Measurements from ENCODE around the gene ANKRD16. TPM values are rescaled to one million over a fixed set of nuclear protein-coding genes. Genes with fewer than 3 reads are reported as not detected.
A peak's percentile ranks its signal among the peaks of the same experiment; 100 is the strongest.
"Not testable (repeated sequence)": the region's sequence is repeated elsewhere in the genome, so short reads cannot be mapped to it uniquely, and the experiment has no call there.

Gene ANKRD16
- polyA plus RNA-seq, 4 donors = 9.2 to 10.7 (median 9.8) TPM

DNA sequence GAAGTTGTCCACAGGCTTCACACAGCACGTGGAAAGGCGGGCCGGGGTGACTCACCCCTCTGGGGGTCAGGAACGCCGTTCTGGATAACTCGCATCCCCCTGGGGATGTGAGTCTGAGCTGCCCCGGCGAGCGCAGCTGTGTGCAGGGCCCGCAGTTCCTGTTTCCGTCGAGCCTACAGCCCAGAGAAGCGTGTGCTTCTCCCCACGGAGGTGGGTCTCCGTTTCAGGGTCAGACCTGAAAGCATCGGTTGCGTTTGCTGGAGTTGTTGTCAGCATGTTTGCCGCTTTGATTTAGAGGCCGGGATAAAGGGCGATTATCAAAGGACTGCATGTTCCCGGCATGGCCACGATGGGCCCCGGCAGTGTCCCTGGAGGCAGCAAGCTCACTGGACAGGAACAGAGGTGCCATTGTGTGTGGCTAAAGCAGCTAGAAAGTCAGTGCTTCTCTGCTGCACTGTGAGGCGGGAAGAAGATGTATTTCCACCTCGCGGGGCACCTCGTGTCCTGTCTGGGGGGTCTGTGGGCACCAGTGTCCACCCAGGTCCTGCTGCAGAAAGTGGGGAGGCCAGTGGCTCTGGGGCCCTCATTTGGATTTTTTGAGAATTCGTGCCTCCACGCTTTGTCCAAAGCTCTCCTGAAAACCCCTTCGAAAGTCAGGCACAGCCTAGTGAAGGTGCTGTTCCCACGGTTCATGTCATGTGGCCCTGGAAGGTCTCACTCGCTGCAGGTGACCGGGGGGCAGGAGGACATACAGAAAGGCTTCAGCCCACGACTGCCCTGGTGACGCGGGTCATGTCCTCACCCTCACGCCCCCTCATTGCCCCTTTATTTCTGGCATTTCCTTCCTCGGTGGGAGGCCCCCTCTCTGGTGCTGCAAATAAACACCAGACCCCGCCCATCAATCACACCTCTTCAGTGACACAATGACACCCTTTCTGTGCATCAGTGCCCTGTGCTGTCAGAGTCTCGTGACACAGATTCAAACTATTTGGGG, 49.1 kb downstream of the ANKRD16 start:
- peak in 1 of 4 donors; percentile 36 for DNase-seq (ENCODE audit: low read depth in 4 of 4, low spot score in 3 of 4)

DNA sequence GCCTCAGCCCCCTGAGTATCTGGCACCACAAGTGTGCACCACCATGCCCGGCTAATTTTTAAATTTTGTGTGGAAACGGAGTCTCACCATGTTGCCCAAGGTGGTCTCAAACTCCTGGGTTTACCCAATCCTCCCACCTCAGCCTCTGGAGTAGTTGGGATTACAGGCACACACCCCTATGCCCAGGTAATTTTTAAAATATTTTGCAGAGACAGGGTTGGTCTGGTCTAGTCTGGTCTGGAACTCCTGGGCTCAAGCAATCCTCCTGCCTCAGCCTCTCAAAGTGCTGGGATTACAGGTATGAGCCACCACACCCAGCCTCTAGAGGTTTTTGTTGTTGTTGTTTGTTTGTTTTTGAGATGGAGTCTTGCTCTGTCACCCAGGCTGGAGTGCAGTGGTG, 53.5 kb downstream of the ANKRD16 start:
- not testable (repeated sequence) for DNase-seq (ENCODE audit: low read depth in 4 of 4, low spot score in 3 of 4)

DNA sequence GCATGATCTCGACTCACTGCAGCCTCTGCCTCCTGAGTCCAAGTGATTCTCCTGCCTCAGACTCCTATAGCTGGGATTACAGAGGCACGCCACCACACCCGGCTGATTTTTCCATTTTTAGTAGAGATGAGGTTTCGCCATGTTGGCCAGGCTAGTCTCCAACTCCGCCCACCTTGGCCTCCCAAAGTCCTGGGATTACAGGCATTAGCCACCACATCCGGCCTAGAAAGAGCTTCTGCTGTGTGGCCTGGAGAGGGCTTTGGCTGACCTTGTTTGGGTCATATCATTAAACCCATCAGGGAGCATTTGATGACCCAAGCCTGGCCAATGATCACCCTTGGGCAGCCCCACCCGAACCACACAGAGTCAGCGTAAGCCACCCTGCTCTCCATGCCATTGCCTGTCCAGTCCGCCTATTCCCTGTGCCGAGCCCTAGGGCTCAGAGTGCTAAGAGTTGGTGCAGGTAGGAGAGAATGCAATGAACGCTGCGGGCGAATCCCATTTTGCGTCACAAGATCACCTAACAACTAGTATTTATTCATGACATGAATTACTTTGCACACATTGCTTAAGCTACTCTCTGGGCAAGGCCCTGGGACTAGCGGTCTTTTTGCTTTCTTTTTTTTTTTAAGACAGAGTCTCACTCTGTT, 54.1 kb downstream of the ANKRD16 start:
- DNase-seq (ENCODE audit: low read depth in 4 of 4, low spot score in 3 of 4) = no peak

DNA sequence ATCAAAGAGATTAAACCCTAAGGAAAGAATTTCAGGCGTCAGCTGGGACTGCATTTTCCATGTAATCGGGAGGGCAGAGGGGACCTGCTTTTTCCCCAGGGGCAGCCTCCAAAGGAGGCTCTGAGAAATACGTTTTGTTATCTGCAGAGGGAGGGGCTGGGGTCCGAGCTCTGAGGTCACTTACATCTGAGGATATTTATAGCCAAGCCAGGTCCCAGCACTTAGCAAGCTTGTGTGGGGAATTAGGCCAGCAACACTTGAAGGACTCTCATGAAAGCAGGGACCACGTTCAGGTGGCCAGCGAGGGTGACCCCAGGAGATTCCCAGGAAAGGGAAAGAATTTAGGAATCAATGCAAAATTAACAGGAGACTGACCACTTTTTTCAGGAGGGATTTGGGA, 55.9 kb downstream of the ANKRD16 start:
- no peak for DNase-seq (ENCODE audit: low read depth in 4 of 4, low spot score in 3 of 4)

DNA sequence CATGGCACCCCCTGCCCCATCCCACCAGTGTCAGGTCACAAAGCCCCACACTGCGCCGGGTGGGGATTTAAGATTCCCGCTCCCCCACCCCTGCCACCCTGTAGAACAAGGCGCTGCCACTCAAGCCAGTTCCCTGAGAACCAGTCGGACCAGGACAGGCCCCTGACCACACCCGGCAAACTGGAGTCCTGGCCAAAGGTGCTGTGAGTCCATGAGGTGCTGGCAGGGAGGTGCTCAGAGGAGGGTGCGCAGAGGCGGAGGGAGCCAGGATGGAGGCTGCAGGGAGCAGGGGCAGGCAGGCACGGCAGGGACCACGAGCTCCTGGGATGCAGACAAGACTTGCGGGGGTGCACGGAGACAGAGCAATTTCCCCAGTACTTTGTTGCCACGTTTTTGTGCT, 56.7 kb downstream of the ANKRD16 start:
- DNase-seq (ENCODE audit: low read depth in 4 of 4, low spot score in 3 of 4) = no peak

DNA sequence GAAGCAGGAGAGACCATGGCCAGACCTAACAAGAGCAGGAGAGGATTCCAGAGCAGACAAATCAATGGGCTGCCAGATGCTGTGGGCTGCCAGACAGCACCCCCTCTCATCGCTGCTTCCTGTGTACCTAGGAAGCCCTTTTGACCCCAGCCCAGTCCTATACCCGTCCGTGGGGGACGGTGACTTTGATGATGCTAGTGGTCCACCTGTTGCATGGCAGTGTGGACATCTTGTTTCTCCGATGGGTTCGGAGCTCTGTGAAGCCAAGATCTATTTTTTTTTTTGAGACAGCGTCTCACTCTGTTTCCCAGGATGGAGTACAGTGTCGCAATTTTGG, 58.3 kb downstream of the ANKRD16 start:
- no peak for DNase-seq (ENCODE audit: low read depth in 4 of 4, low spot score in 3 of 4)

DNA sequence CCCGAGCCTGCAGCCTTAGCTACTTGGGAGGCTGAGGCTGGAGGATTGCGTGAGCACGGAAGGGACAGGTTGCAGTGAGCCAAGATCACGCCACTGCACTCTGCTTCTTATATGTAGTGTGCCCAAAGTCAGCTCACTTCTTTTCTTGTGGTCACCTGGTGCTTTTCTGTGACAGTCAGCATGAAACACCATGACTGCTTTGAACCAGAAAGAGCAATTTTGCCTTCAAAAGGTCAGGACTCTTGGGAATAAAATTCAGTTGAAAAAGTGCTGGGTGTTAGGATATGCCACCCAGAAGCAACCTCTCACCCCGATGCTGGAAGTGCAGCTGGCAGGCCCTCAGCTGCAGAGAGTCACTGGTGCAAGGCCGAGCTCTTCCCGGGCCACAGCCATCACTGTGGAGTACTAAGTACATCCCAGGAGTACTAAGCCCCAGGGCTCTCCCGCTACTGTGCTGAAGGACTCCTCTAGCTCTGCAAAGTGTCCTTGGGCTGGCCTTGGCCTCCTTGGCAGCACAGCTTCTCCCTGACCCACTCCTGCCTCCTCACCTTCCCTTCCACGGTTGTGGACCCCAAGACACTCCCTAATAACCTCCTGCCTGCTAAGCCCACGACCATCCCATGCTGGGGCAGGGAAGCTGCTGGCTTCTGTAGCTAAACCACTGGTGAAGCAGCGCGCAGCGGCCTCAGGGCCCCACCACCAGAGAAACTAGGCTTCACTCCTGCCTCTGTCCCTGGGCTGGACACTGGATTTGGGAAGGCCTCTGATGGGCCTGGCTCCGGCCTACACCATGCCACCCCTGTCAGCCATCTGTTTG, 58.9 kb downstream of the ANKRD16 start:
- no peak for DNase-seq (ENCODE audit: low read depth in 4 of 4, low spot score in 3 of 4)

DNA sequence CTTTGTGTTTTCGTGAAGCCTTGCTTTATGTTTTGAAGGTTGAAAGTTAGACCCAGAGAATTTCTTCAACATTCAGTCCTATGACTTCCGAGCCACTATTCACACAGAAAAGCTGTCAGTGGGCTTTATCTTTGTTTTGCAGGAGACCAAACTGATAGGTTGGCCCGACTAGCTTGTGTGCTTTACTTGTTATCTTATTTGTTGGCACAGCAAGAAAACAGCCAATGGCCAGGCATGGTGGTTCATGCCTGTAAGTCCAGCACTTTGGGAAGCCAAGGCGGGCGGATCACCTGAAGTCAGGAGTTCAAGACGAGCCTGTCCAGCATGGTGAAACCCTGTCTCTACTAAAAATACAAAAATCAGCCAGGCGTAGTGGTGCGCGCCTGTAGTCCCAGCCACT, 60.4 kb downstream of the ANKRD16 start:
- DNase-seq (ENCODE audit: low read depth in 4 of 4, low spot score in 3 of 4) = no peak

DNA sequence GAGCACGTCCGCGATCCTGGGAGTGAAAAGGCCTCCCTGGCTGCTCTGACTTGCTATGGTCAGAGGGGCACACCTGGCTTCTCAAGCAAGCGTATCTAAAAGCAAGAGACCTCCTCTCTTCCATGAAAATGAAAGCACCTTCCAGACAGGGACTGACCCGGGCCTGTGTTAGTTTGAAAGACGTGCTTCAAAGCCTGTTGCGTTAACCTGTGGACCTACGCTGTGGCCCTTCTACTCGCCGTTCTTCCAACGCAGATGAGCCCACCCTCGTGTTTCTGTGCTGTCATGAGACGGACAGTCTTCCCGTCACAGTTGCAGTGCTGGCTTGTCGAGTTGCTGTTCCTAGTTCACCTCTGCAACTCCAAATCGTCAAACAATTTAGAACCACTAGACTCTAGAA, 61.0 kb downstream of the ANKRD16 start:
- DNase-seq (ENCODE audit: low read depth in 4 of 4, low spot score in 3 of 4) = no peak

DNA sequence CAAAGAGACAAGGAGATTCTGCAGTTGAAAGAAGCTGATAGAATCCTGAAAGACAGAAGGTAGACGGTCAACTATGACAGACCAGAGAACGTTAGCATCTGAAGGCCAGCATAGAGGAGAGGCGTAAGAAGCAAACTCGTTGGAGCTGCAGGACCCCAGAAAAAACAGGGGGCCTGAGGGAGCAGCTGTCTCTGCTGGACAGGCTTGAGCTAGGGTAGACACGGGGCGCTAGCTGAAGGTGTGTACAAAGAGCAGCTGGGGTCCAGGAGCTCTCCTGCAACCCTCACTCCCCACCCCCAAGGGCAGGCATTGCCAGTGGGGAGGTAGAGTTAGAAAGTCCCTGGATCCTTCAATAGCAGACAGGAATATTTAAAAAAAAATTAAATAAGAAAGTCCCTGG, 61.9 kb downstream of the ANKRD16 start:
- DNase-seq (ENCODE audit: low read depth in 4 of 4, low spot score in 3 of 4) = no peak

DNA sequence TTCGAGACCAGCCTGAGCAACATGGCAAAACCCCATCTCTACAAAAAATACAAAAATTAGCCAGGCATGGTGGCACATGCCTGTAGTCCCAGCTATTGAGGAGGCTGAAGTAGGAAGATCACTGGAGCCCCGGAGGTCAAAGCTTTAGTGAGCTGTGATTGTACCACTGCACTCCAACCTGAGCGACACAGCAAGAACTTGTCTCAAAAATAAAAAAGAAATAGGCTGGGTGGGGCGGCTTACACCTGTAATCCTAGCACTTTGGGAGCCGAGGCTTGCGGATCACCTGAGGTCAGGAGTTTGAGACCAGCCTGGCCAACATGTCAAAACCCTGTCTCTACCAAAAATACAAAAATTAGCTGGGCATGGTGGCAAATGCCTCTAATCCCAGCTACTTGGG, 63.2 kb downstream of the ANKRD16 start:
- not testable (repeated sequence) for DNase-seq (ENCODE audit: low read depth in 4 of 4, low spot score in 3 of 4)

DNA sequence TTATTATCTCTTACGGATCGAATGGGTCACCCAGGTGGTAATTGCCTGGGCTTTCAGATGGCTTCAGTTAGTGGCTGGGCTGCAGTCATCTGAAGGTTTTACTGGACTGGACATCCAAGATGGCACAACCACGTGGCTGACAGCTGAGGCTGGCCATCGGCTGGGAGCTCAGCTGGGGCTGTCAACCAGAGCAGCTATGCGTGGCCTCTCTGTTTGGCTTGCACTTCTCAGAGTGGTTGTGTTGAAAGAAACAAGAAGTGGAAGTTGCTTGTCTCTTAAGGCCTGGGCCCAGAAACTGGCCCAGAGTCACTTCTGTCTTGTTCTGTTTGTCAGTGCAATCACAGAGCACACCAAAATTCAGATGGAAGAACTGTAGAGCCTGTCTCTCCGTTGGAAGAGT, 70.8 kb downstream of the ANKRD16 start:
- DNase-seq (ENCODE audit: low read depth in 4 of 4, low spot score in 3 of 4) = no peak

DNA sequence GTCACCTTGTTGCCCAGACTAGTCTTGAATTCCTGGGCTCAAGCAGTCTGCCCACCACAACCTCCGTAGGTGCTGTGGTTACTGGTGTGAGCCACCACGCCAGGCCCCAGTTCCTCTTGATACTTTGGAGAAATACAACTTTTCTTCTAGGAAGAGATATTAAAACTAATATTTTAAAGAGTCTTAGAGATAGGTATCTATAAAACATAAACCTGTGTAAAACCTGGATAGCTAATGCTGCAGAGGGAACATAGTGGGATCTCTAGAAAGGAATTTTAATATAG, 71.7 kb downstream of the ANKRD16 start:
- no peak for DNase-seq (ENCODE audit: low read depth in 4 of 4, low spot score in 3 of 4)

DNA sequence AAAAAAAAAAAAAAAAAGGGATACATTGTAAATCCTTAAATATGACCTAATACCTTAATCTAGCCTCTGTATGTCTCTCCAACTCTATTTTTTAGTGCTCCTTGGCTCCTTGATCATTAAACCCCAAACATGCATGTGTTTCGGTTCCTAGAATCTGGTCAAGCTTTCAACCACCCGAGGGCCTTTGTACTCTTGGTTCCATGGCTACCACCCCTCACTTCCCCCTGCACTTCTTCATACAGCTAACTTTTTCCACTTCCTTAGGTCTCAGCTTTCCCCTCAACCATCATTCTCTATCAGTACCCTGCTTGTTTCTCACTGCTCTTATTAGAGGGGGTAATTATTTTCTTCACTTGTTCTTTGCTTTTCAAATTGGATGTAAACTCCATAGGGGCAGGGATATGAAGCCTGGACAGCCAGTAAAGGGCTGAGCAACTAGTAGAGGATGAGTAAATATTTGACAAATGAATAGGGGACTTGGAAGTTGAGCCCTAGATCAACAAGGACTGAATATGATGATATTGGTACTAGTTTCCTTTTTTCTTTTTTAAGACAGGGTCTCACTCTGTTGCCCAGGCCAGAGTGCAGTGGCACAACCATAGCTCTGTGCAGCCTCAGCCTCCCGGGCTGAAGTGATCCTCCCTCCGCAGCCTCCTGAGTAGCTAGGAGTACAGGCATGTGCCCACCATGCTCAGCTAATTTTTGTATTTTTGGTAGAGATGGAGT, 72.2 kb downstream of the ANKRD16 start:
- DNase-seq (ENCODE audit: low read depth in 4 of 4, low spot score in 3 of 4) = no peak

DNA sequence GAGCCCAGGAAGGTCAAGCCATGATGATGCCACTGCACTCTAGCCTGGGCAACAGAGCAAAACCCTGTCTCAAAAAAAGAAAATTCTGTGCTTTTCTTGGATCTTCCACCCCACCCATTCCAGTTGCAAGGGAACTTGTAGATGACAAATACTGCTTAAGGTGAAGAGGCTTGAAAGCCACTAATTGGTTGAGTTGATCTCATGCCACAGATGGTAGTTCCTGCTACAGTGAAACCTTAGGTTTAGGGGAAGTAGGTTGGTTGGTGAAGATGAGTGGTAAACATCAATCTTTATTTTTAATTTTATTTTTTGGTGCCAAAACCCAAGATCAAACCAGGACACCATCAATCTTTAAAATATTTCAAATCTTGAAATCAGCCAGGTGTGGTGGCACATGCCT, 73.5 kb downstream of the ANKRD16 start:
- DNase-seq (ENCODE audit: low read depth in 4 of 4, low spot score in 3 of 4) = no peak

DNA sequence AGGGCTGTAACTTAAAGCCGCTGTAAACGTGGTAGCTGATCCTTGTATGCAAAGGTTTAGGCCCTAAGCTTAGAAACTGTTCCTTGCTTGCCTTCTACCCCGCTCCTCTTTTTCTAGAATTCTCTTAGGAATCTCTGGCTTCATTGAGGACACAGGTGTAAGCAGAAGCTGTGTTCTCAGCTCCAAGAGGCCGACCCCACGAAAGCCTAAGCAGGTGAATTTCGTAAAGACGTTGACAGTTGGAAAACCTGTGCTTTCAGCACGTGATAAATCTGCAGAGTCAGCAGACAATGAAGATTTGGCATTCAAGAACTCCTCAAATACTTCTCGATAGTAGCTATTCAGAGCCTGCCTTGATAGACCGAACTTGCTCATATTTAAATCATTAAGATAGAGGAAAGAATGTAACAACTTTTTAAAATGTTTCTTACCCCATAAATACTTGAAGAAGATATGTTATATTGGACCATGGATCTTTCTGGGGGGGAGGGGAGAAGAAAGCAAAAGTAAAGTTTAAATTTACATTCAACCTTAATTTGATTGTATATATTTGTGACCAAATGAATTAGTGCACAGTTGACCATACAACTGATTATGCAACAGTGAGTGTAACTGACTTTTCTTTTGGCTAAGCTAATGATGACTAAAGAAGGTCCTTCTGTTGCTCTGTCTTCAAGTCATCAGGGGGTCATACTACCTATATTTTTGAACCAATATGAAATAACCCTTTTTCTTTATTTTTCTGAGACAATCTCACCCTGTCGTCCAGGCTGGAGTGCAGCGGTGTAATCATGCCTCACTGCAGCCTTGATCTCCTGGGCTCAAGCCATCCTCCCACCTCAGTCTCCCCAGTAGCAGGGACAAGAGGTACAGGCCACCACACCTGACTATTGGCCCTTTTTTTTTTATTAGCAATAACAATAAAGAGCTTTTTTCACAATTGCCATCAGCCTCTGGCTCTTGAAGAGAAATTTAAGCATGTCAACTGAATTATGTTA, 75.3 kb downstream of the ANKRD16 start:
- peak in 1 of 4 donors; percentile 23 for DNase-seq (ENCODE audit: low read depth in 4 of 4, low spot score in 3 of 4)

DNA sequence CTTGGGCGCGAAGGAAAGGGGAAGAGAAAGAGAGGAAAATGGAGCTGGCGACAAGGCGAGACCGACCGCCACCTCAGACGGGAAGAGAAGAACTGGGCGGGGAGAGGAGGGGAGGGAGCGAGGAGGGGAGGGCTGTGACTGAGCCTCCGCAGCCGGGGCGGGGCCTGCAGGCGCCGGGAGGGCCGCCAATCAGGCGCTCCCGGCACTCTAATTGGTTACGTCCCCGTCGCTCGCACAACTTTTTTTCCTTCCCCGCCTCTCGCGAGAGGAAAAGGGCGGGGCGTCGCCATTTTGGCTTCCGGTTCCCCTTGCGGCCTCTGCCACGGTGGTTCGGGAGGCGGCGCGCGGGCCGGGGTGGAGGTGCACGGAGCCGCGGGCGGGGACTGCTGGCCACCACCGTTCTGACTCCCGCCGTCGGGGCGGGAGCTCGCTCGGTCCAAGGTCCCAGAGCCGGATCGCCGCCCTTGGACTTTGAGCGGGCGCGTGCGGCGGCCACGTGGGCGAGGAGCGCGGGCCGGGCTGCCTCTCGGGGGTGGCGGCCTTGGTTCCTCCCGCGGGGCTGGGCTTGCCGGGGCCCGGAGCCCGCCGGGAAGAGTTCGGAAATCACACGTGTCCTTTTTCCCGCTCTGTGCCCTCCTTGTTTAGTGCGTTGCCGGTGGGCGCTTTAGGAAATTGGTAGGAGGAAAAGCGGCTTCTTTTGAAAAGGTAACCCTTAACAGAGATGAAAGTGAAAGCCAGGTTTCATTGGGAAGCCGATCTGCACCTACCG, 76.2 kb downstream of the ANKRD16 start, which contains the start of gene GDI2:
Gene GDI2 (minus strand): TSS at position 94 of the 769 bp plus-strand sequence. CDS start 176 bp downstream, outside the sequence.
- peak; percentile 94 to 97 (median 96) for DNase-seq (ENCODE audit: low read depth in 4 of 4, low spot score in 3 of 4)

DNA sequence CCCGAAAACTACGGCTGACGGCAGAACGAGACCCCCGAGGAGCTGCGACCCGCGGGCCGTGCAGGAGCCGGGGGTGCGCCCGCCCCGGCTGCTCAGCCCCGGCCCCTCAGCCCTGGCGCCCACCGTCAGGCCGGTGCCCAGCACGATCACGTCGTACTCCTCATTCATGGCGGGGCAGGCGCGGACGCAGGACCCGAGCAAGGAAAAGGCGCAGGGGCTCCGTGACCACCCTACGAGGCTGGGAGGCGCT, 76.7 kb downstream of the ANKRD16 start:
- peak in 1 of 4 donors; percentile 10 for DNase-seq (ENCODE audit: low read depth in 4 of 4, low spot score in 3 of 4)
